Endothelial cell of umbilical vein (primary cell): Measurements from ENCODE around the gene LRIF1. TPM values are rescaled to one million over a fixed set of nuclear protein-coding genes. Genes with fewer than 3 reads are reported as not detected.
A peak's percentile ranks its signal among the peaks of the same experiment; 100 is the strongest.

ENCODE experiments used
- BruUV-seq: library from RNA; stranded (reverse); fragments of 400-500 nt; replicated peaks from 2 replicates; lab custom pipeline; 2021; lab: Mats Ljungman, UMichigan
- CTCF ChIA-PET: fragments of 300-600, 350-600 bp; sonication (Branson Sonifier 250); formaldehyde crosslinking; loops from one replicate; lab custom pipeline; 2021; ENCODE audit warnings: antibody characterized with exemption, inconsistent platforms; lab: Charles Lee
- POLR2A ChIA-PET: fragments of 300-600, 350-600 bp; sonication (Branson Sonifier 250); formaldehyde crosslinking; loops from one replicate; lab custom pipeline; 2021; ENCODE audit warnings: antibody characterized with exemption, inconsistent platforms; lab: Charles Lee
- DNase-seq: peaks from one replicate; pipeline ENCODE4 v3.0.0-alpha.2; 2011; ENCODE audit warnings: low read depth, low spot score
- FAIRE-seq: peaks from 2 replicates; lab custom pipeline; 2011; peaks lifted over from hg19 to GRCh38; lab: Jason Lieb, UNC
- H2AFZ ChIP-seq: 2 replicates; pipeline ENCODE4 v1.6.0; 2012; ENCODE audit warnings: low read depth, low read length, control low read depth, inconsistent platforms
- H3K27ac ChIP-seq: 2 replicates; pipeline ENCODE4 v1.5.1; 2011; ENCODE audit warnings: low read depth, mild to moderate bottlenecking, control low read depth, low read length, moderate library complexity; ENCODE audit not compliant: insufficient read depth
- H3K27me3 ChIP-seq, 2 experiments: 2 replicates each; pipeline versions ENCODE4 v1.6.0 to v1.6.1; 2011; ENCODE audit warnings: low read length in 2 of 2, mixed read lengths in 1 of 2; ENCODE audit not compliant: control insufficient read depth in 2 of 2, insufficient read depth in 2 of 2
- H3K36me3 ChIP-seq, 2 experiments: 2 replicates in 1 of 2; 3 replicates in 1 of 2; pipeline ENCODE4 v1.5.1; 2011; ENCODE audit warnings: low read length in 2 of 2, mild to moderate bottlenecking in 1 of 2, moderate library complexity in 1 of 2; ENCODE audit not compliant: control insufficient read depth in 2 of 2, insufficient read depth in 2 of 2; ENCODE audit errors: extremely low read depth in 1 of 2
- H3K4me1 ChIP-seq: 3 replicates; pipeline ENCODE4 v1.5.1; 2011; ENCODE audit warnings: mild to moderate bottlenecking, low read length; ENCODE audit not compliant: control insufficient read depth, insufficient read depth; ENCODE audit errors: extremely low read depth
- H3K4me2 ChIP-seq: 2 replicates; pipeline ENCODE4 v1.6.1; 2011; ENCODE audit warnings: low read length, control low read depth, mixed read lengths; ENCODE audit not compliant: insufficient read depth
- H3K4me3 ChIP-seq, 3 experiments: fragments of 200-600 bp in 1 of 3; sonication (generic), shearing (Covaris generic) in 1 of 3; replicated peaks in 1 of 3; 2 replicates each; pipeline ENCODE4 v1.5.1; 2011 to 2016; ENCODE audit warnings: control low read depth in 3 of 3, low read length in 3 of 3, mild to moderate bottlenecking in 2 of 3, inconsistent platforms in 1 of 3, low read depth in 1 of 3, moderate library complexity in 1 of 3; ENCODE audit not compliant: insufficient read depth in 1 of 3
- H3K79me2 ChIP-seq: 2 replicates; pipeline ENCODE4 v1.6.0; 2012; ENCODE audit warnings: low read length, inconsistent platforms; ENCODE audit not compliant: control insufficient read depth, insufficient read depth
- H3K9ac ChIP-seq: replicated peaks from 2 replicates; pipeline ENCODE3; 2011; ENCODE audit warnings: low read length, control low read depth; ENCODE audit not compliant: insufficient read depth; ENCODE audit errors: extremely low read depth
- H3K9me1 ChIP-seq: replicated peaks from 3 replicates; pipeline ENCODE4 v1.6.0; 2011; ENCODE audit warnings: mild to moderate bottlenecking, low read length; ENCODE audit not compliant: control insufficient read depth, insufficient read depth; ENCODE audit errors: extremely low read depth
- H3K9me3 ChIP-seq: replicated peaks from 2 replicates; pipeline ENCODE4 v1.5.1; 2012; ENCODE audit warnings: low read length, inconsistent platforms; ENCODE audit not compliant: control insufficient read depth, insufficient read depth
- H4K20me1 ChIP-seq: replicated peaks from 2 replicates; pipeline ENCODE3; 2011; ENCODE audit warnings: mild to moderate bottlenecking, low read length; ENCODE audit not compliant: control insufficient read depth, insufficient read depth; ENCODE audit errors: extremely low read depth
- CTCF ChIP-seq, 2 donors: IDR thresholded peaks; 1 replicate in 1 of 2; 2 replicates in 1 of 2; pipeline ENCODE4 v1.5.1; 2011; ENCODE audit warnings: low read length in 2 of 2, mild to moderate bottlenecking in 2 of 2, moderate library complexity in 2 of 2, control low read depth in 1 of 2, inconsistent platforms in 1 of 2, low read depth in 1 of 2; ENCODE audit not compliant: insufficient read depth in 1 of 2; ENCODE audit errors: extremely low read depth in 1 of 2
- dilution Hi-C: fragments of 300-500 bp; cut with MboI; formaldehyde crosslinking; loops from one replicate; pipeline ENCODE4 v1.15.0; 2019; ENCODE audit warnings: low sequenced_read_pairs; ENCODE audit not compliant: extremely low pct_ligation_motif_present
- intact Hi-C: fragments of 100-400 bp; cut with micrococcal nuclease; formaldehyde crosslinking; loops from one replicate; pipeline ENCODE4 v1.10.0; 2022
- polyA plus RNA-seq, 4 experiments: library from polyadenylated mRNA; depleted of rRNA in 3 of 4; stranded (reverse) in 3 of 4; unstranded in 1 of 4; fragments of >200 nt; gene quantifications; 2 replicates each; pipeline versions ENCODE4 v1.2.1 to v1.2.3, GENCODE V29; 2011 to 2012; ENCODE audit warnings: missing spikeins in 1 of 4
- total RNA-seq: library from RNA; stranded (reverse); gene quantifications from 2 replicates; pipeline ENCODE4 v1.2.3, GENCODE V29; 2021

LRIF1 gene
- total and polyA plus RNA-seq, 2 donors (not counting 3 experiments of a cell fraction or from before 2014, with no cell fraction given): 3.5 to 13.0 TPM

- dilution Hi-C loops: no loop called here
- FAIRE-seq: peak; percentile 18
These were observed 631 bp downstream of the LRIF1 start for GRCh38 chr1:110962892-110963690.

More at GRCh38 chr1:110962892-110963690, 631 bp downstream of the LRIF1 start:
- no peak for TF ChIP-seq CTCF (IDR thresholded peaks at IDR 0.05; ENCODE audit: extremely low read depth in 1 of 2, insufficient read depth in 1 of 2, low read depth in 1 of 2, low read length in 2 of 2)
- H3K4me2 ChIP-seq: peak overlapping the region; percentile 68
- intact Hi-C loops: loop anchor here (5.0 to 10.0 kb wide), 2 partner anchors 179 to 772 kb away; partner anchors contain the start of genes CEPT1, DRAM2 and INKA2
- no peaks in the 10 kb centered on the region for H3K9me1 ChIP-seq
- peak overlapping the region; percentile 76 for H2AFZ ChIP-seq
- no peaks in the 10 kb centered on the region for H3K9me3 ChIP-seq
- peak overlapping the region; percentile 94 for H3K9ac ChIP-seq
- ChIA-PET POLR2A (interaction anchor here (1.0 kb wide), 1 partner anchor 10 kb away, joined by 3 read pairs; no protein-coding TSS in a partner anchor), CTCF (interaction anchor here (1.1 kb wide), 1 partner anchor 29 kb away, joined by 5 read pairs; no protein-coding TSS in a partner anchor)
- TSS peak; percentile 78 for BruUV-seq
- no peaks in the 10 kb centered on the region for H4K20me1 ChIP-seq
- peaks cover 15% of the 10 kb centered on the region for H3K4me1 ChIP-seq
- H3K4me3 ChIP-seq: peak overlapping the region; percentile 49 to 85 (median 64)
- peaks cover 29% of the 10 kb centered on the region for H3K79me2 ChIP-seq
- peak overlapping the region; percentile 93 for H3K27ac ChIP-seq
- DNase-seq: peak; percentile 78
- H3K36me3 ChIP-seq: no peaks in the 10 kb centered on the region
- no peaks in the 10 kb centered on the region for H3K27me3 ChIP-seq
